HG03064 (cell line): ENCODE measurements around the gene UVRAG.

Experiments
- ATAC-seq: cut with Tn5 transposase; IDR thresholded peaks from one replicate; pipeline ENCODE4 v1.9.1; 2021; ENCODE audit warnings: low read depth; ENCODE audit not compliant: unreplicated experiment

Gene UVRAG

DNA sequence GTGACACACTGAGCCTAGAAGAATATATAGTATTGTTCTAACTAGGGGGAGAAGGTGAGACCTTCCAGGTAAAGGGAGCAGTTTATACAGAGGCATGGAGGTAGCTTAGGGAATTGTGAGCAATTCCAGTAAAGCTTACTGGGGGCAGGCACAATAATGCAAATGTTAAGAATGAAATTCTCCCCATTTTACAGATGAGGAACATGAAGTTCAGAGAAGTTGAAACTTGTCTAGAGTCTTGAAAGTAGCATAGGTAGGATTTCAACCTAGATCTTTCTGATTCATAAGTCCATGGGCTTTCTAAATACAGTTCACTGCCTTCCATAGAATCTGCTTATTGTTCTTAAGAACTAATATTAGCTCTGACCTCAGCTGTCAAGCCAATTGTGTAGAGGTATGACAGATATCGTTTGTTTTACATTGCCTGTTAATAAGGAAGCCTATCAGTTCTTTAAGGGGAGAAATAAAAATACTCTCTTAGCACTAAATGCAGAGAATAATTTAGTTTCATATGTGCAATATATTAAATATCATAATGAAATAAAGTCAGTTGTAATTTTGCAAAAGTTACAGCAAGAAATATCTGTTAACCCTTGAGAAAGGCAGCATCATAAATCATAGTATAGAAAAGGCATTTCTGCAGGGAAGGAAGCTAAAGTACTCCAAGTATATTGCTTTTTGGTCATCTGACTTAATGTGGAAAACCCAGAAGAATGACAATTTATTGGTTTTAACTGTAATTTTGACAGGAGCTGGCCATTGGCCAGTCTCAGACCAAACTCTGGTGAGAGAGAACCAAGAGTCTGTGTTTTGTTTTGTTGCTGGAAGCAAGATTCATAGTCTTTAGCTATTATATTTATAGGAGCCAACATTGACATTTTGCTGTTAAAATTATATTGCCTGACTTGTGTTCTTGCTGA, 181.8 kb downstream of the UVRAG start:
- no peak for ATAC-seq

DNA sequence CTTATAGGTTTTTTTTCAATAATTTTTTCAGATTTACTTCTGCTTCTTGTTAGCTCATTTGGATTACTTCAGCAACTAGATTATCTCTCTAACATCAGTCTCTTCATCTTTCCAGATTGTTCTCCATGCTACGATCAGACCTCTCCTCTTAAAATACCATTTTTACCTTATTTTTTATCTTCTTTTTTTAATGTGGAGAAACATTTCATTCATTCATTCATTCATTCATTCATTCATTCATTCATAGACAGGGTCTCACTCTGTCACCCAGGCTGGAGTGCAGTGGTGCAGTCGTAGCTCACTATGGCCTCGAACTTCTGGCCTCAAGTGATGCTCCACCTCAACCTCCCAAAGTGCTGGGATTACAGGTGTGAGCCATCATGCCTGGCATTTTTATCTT, 189.4 kb downstream of the UVRAG start:
- ATAC-seq = no peak

GRCh38 chr11:76005756-76006155, 190.7 kb downstream of the UVRAG start:
- ATAC-seq = no peak

GRCh38 chr11:76007166-76007565, 192.2 kb downstream of the UVRAG start:
- ATAC-seq = no peak

DNA sequence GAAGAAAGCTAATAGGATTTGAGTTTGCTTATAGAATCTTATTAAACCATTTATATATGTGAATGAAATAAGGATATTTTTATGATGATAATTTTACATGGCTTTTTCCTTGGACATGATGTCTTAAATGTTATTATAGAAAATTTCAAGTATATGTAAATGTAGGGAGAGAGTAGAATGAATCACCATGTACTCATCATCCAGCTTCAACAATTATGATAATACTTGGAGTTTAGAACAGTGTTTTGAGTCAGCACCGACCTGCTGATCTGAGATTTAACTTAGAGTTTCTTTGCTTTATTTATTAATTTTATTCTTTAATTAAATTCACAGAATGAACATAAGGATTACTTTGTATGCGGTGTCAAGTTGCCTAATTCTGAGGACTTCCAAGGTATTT, 193.5 kb downstream of the UVRAG start:
- ATAC-seq = no peak

GRCh38 chr11:76010051-76010450, 195.0 kb downstream of the UVRAG start:
- no peak for ATAC-seq

DNA sequence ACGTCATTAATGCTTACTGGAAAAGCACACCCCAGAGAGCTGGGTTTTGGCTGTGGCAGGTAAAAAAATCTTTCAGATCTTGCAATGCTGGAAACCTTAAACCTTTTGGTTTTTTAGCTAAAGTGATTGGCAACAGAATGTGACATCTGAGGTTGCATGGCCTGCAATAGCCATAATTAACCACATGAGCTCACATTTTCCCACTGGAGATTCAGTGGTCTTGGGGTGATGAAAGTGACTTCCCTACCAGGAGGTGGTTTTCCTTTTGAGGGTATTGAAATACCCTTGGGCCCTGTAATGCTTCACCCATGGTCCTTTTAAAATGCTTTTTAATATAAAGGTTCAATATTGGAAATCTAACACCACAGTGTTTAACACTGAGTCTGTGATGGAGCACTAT, 198.5 kb downstream of the UVRAG start:
- ATAC-seq = no peak

- no peak for ATAC-seq
Measured at GRCh38 chr11:76023236-76024068, 208.4 kb downstream of the UVRAG start.

DNA sequence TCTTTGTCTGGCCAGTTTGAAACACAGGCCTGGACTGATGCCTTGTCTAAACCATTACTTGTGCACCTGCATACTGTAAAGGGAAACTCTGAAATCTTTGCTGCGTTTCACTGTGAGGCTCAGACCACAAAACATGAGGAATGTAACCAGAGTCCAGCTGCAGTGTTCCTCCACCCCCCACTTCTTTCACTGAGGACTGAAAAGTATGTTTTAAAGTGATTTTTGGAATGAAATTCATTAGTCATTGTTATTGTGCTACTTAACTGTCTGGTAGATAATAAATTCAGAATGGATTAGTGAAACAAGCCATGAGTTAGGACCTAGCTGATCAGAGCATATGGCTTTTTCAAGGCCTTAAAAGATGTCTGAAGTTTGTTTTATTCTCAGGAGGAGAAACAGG, 210.1 kb downstream of the UVRAG start:
- no peak for ATAC-seq

GRCh38 chr11:76025817-76026216, 210.8 kb downstream of the UVRAG start:
- no peak for ATAC-seq

DNA sequence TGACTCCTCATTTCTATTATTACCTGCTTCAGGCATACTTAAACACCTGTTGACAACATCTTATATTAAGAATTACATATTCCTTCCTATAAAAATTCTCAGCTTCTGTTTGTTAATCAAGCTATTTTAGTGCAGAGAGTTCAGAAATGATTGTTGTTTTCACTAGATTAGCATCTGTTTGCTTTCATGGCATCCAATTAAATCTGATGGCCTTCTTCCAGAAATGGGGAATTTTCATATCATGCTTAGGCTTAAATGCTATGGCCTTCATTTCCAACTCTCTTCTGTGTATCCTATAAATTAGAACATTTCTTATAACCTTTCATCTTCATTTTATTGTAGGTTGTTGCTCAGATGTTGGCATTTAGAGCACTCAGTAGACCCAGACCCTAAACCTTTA, 211.3 kb downstream of the UVRAG start:
- ATAC-seq = no peak

DNA sequence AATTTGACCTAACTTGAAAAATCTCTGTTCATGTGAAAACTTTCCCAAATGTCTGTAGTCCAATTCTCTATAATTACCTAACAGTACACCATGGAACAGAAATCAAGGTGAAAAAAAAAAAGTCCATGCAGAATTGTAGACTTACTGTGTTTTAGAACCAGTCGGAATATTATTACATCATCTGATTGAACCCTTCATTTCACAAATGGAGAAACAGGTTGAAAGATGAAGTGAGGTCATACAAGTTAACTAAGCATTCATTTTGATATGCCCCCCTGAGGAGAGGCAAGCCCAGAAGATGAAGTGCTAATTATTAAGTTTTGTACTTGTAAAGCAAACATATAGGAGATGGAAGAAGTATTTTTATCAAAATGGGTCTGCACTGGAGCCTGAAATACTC, 211.9 kb downstream of the UVRAG start:
- ATAC-seq = no peak

DNA sequence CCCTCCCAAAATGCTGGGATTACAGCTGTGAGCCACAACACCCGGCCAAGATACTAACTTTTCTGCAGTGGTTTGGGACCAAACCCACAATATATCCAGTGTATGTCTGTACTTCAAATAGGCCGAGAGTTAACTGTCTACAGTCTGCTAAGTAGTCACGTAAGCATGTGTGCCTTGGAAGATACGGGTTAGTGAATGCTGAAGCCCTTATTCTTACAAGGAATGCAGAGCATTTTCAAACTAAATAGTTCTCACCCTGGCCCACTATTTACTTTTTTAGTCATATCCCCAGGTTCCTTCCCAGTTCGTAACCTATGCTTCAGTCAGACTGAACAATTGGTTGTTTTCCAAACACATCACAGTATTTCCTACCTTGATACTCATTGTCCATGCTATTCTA, 215.3 kb downstream of the UVRAG start:
- ATAC-seq = no peak

GRCh38 chr11:76030968-76031590, 216.1 kb downstream of the UVRAG start:
- ATAC-seq = no peak

GRCh38 chr11:76033699-76034098, 218.7 kb downstream of the UVRAG start:
- ATAC-seq = no peak

DNA sequence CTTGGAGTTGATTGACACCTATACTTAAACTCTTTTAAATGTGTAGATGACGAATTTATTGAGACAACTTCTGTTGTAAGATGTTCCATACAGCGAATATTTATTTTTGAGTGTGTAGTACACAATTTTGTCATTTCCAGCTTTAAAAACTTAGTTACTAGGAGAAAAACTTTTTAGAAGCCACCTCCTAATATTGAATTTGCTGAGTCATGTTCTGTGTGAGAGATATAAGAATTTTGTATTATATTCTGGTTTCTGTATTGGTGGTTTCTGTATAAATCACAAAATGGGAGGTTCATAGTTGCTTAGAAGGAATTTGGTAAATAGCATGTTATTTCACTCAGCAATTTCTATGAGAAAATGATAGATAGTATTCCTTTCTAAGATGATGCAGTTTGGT, 220.0 kb downstream of the UVRAG start:
- no peak for ATAC-seq

- no peak for ATAC-seq
Measured at GRCh38 chr11:76038608-76039007, 223.6 kb downstream of the UVRAG start.

GRCh38 chr11:76041208-76041607, 226.2 kb downstream of the UVRAG start:
- ATAC-seq = no peak

DNA sequence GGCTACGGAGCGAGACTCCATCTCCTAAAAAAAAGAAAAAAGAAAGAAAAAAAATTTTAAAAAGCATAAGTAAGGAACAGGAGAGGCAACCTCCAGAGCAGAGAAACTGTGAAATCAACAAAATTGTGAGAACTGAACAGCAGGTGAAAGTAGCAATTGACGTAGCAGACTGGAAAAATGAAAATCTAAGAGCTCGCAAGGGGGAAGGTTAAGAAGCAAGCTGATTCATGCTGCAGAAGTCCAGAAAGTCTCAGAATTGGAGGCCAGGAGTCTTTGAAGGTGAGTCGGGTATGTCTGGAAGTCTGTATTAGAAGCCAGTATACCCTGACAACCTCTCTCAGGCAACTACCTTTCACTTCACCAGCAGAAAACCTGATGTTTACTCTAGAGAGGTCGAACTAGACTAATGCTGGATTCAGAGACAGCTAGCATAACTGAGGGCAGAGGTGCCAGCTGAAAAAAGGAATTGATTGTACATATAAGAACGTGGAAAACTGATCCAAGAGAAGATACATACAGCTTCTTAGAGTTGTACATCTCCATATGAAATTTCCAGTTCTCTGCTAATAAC, 229.8 kb downstream of the UVRAG start:
- ATAC-seq = no peak

- no peak for ATAC-seq
Measured at GRCh38 chr11:76047231-76047630, 232.2 kb downstream of the UVRAG start.

GRCh38 chr11:76047766-76048165, 232.8 kb downstream of the UVRAG start:
- ATAC-seq = no peak
